Epithelial cell of esophagus (primary cell): ENCODE measurements around the gene PARD3B.
A peak's percentile ranks its signal among the peaks of the same experiment; 100 is the strongest.

Experiments used
- DNase-seq: peaks from one replicate; pipeline ENCODE4 v3.0.0; 2010; ENCODE audit warnings: low read depth
- H3K4me3 ChIP-seq: 2 replicates; pipeline ENCODE4 v1.5.1; 2011; ENCODE audit warnings: mild to moderate bottlenecking, low read length, control low read depth
- CTCF ChIP-seq: IDR thresholded peaks from 2 replicates; pipeline ENCODE4 v1.5.1; 2011; ENCODE audit warnings: low read depth, mild to moderate bottlenecking, low read length, control low read depth, inconsistent platforms; ENCODE audit not compliant: insufficient read depth; ENCODE audit errors: missing control alignments

The PARD3B gene

GRCh38 chr2:204672772-204673171, 127.5 kb downstream of the PARD3B start:
- TF ChIP-seq CTCF, result no peak
- no peak for DNase-seq
- no peak overlapping the region for H3K4me3 ChIP-seq

GRCh38 chr2:204673877-204674276, 128.6 kb downstream of the PARD3B start:
- no peak for TF ChIP-seq CTCF
- DNase-seq, result peak; percentile 64
- no peak overlapping the region for H3K4me3 ChIP-seq

GRCh38 chr2:204678031-204678430, 132.8 kb downstream of the PARD3B start:
- no peak overlapping the region for H3K4me3 ChIP-seq
- TF ChIP-seq CTCF, result no peak
- no peak for DNase-seq

GRCh38 chr2:204680576-204680975, 135.3 kb downstream of the PARD3B start:
- no peak overlapping the region for H3K4me3 ChIP-seq
- TF ChIP-seq CTCF, result no peak
- no peak for DNase-seq

GRCh38 chr2:204681412-204681811, 136.1 kb downstream of the PARD3B start:
- DNase-seq, result no peak
- H3K4me3 ChIP-seq, result no peak overlapping the region
- TF ChIP-seq CTCF, result no peak

GRCh38 chr2:204683384-204683783, 138.1 kb downstream of the PARD3B start:
- no peak for DNase-seq
- no peak for TF ChIP-seq CTCF
- H3K4me3 ChIP-seq, result no peak overlapping the region

- TF ChIP-seq CTCF, result no peak
- DNase-seq, result no peak
- H3K4me3 ChIP-seq, result no peak overlapping the region
Measured at GRCh38 chr2:204686406-204686805, 141.1 kb downstream of the PARD3B start.
